ENCODE results near the gene SORCS3. TPM values are rescaled to one million over a fixed set of nuclear protein-coding genes. Genes with fewer than 3 reads are reported as not detected.

SORCS3 gene
- total and polyA plus RNA-seq, 4 donors = 0.93 TPM; not detected in 3

GRCh38 chr10:105185161-105185560 is 544.1 kb downstream of the SORCS3 start:
- Histone ChIP-seq H3K27me3 (ENCODE audit: control insufficient read depth in 4 of 4, insufficient read depth in 4 of 4, low read length in 3 of 4) (no peaks in the 10 kb centered on the region), H3K4me1 (ENCODE audit: control insufficient read depth in 4 of 4, insufficient read depth in 4 of 4, low read length in 3 of 4) (no peaks in the 10 kb centered on the region), H3K9me3 (ENCODE audit: control insufficient read depth in 4 of 4, low read length in 3 of 4) (no peaks in the 10 kb centered on the region), H3K4me3 (ENCODE audit: low read depth in 1 of 3, low read length in 3 of 3) (no peak overlapping the region), H3K27ac (ENCODE audit: low read depth in 1 of 2, low read length in 2 of 2) (no peak overlapping the region), H3K36me3 (ENCODE audit: control insufficient read depth in 4 of 4, insufficient read depth in 3 of 4, low read depth in 1 of 4, low read length in 3 of 4) (no peaks in the 10 kb centered on the region), H3K9ac (ENCODE audit: low read depth in 1 of 2, low read length in 2 of 2) (no peak overlapping the region)
- TF ChIP-seq, protein P1, sequence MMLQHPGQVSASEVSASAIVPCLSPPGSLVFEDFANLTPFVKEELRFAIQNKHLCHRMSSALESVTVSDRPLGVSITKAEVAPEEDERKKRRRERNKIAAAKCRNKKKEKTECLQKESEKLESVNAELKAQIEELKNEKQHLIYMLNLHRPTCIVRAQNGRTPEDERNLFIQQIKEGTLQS (IDR thresholded peaks at IDR 0.05) = no peak
- TF ChIP-seq CTCF (IDR thresholded peaks at IDR 0.05; ENCODE audit: low read depth, low read length, missing input control) = no peak
- no peak for TF ChIP-seq TAF1 (conservative IDR thresholded peaks at IDR 0.05)
- TF ChIP-seq EGR1 (IDR thresholded peaks at IDR 0.05; ENCODE audit: low read depth in 2 of 2) = no peak
- WGBS = 87% methylated on average over 4 of the region's 4 CpGs
- DNase-seq (ENCODE audit: low spot score) = no peak

DNA sequence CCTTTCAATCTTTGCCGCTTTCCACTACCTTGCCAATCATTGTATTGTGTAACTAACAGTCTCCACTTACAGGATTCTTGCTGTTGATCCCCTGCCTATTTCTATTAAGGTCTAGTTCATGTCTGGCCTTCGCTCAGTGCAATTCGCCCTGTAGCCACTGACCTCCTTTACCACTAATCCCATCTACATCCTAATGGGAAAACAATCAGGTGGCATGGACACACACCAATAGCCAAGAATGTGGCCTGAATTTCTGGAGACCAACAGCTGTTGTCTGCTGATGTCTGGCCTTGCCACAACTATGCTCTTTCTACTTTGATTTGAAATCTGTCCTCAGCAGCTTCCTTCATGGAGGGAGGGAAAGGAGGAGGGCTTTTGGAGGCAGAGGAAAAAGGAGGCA is 546.2 kb downstream of the SORCS3 start:
- H3K27ac ChIP-seq (ENCODE audit: low read depth in 1 of 2, low read length in 2 of 2) = no peak overlapping the region
- DNase-seq (ENCODE audit: low spot score) = no peak
- no peak overlapping the region for H3K4me3 ChIP-seq (ENCODE audit: low read depth in 1 of 3, low read length in 3 of 3)
- no peak overlapping the region for H3K9ac ChIP-seq (ENCODE audit: low read depth in 1 of 2, low read length in 2 of 2)
- H3K4me1 ChIP-seq (ENCODE audit: control insufficient read depth in 4 of 4, insufficient read depth in 4 of 4, low read length in 3 of 4) = no peaks in the 10 kb centered on the region
- H3K9me3 ChIP-seq (ENCODE audit: control insufficient read depth in 4 of 4, low read length in 3 of 4) = no peaks in the 10 kb centered on the region
- no peak for TF ChIP-seq CTCF (IDR thresholded peaks at IDR 0.05; ENCODE audit: low read depth, low read length, missing input control)
- TF ChIP-seq, protein P1 (IDR thresholded peaks at IDR 0.05) = no peak
- TF ChIP-seq HNF4G (IDR thresholded peaks at IDR 0.05) = no peak
- no peak for TF ChIP-seq FOXA2 (IDR thresholded peaks at IDR 0.05)
- no peak for TF ChIP-seq FOXA1 (IDR thresholded peaks at IDR 0.05)
- TF ChIP-seq TAF1 (conservative IDR thresholded peaks at IDR 0.05) = no peak
- no peak for TF ChIP-seq RXRA (IDR thresholded peaks at IDR 0.05)
- TF ChIP-seq, protein P2, sequence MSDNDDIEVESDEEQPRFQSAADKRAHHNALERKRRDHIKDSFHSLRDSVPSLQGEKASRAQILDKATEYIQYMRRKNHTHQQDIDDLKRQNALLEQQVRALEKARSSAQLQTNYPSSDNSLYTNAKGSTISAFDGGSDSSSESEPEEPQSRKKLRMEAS (IDR thresholded peaks at IDR 0.05) = no peak
- TF ChIP-seq JUND (IDR thresholded peaks at IDR 0.05) = no peak
- WGBS = 92% methylated on average over 3 of the region's 3 CpGs
- no peaks in the 10 kb centered on the region for H3K36me3 ChIP-seq (ENCODE audit: control insufficient read depth in 4 of 4, insufficient read depth in 3 of 4, low read depth in 1 of 4, low read length in 3 of 4)
- no peaks in the 10 kb centered on the region for H3K27me3 ChIP-seq (ENCODE audit: control insufficient read depth in 4 of 4, insufficient read depth in 4 of 4, low read length in 3 of 4)

GRCh38 chr10:105188737-105189462 is 547.8 kb downstream of the SORCS3 start:
- TF ChIP-seq RAD21 (IDR thresholded peaks at IDR 0.05) (no peak), TAF1 (conservative IDR thresholded peaks at IDR 0.05) (no peak), SP1 (IDR thresholded peaks at IDR 0.05) (no peak), EGR1 (IDR thresholded peaks at IDR 0.05; ENCODE audit: low read depth in 2 of 2) (no peak), HNF4G (IDR thresholded peaks at IDR 0.05) (no peak), RXRA (IDR thresholded peaks at IDR 0.05) (no peak), NR2F2 (IDR thresholded peaks at IDR 0.05) (no peak), HNF4A (conservative IDR thresholded peaks at IDR 0.05) (no peak), FOXA2 (IDR thresholded peaks at IDR 0.05) (no peak), JUND (IDR thresholded peaks at IDR 0.05) (no peak), YY1 (IDR thresholded peaks at IDR 0.05) (no peak)
- TF ChIP-seq, protein P3, sequence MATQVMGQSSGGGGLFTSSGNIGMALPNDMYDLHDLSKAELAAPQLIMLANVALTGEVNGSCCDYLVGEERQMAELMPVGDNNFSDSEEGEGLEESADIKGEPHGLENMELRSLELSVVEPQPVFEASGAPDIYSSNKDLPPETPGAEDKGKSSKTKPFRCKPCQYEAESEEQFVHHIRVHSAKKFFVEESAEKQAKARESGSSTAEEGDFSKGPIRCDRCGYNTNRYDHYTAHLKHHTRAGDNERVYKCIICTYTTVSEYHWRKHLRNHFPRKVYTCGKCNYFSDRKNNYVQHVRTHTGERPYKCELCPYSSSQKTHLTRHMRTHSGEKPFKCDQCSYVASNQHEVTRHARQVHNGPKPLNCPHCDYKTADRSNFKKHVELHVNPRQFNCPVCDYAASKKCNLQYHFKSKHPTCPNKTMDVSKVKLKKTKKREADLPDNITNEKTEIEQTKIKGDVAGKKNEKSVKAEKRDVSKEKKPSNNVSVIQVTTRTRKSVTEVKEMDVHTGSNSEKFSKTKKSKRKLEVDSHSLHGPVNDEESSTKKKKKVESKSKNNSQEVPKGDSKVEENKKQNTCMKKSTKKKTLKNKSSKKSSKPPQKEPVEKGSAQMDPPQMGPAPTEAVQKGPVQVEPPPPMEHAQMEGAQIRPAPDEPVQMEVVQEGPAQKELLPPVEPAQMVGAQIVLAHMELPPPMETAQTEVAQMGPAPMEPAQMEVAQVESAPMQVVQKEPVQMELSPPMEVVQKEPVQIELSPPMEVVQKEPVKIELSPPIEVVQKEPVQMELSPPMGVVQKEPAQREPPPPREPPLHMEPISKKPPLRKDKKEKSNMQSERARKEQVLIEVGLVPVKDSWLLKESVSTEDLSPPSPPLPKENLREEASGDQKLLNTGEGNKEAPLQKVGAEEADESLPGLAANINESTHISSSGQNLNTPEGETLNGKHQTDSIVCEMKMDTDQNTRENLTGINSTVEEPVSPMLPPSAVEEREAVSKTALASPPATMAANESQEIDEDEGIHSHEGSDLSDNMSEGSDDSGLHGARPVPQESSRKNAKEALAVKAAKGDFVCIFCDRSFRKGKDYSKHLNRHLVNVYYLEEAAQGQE (IDR thresholded peaks at IDR 0.05) = no peak
- TF ChIP-seq, protein P1 (IDR thresholded peaks at IDR 0.05) = no peak
- TF ChIP-seq, protein P2 (IDR thresholded peaks at IDR 0.05) = no peak
- Histone ChIP-seq H3K4me1 (ENCODE audit: control insufficient read depth in 4 of 4, insufficient read depth in 4 of 4, low read length in 3 of 4) (no peaks in the 10 kb centered on the region), H3K9me3 (ENCODE audit: control insufficient read depth in 4 of 4, low read length in 3 of 4) (no peaks in the 10 kb centered on the region), H3K4me3 (ENCODE audit: low read depth in 1 of 3, low read length in 3 of 3) (no peak overlapping the region), H3K27me3 (ENCODE audit: control insufficient read depth in 4 of 4, insufficient read depth in 4 of 4, low read length in 3 of 4) (no peaks in the 10 kb centered on the region), H3K9ac (ENCODE audit: low read depth in 1 of 2, low read length in 2 of 2) (no peak overlapping the region), H3K36me3 (ENCODE audit: control insufficient read depth in 4 of 4, insufficient read depth in 3 of 4, low read depth in 1 of 4, low read length in 3 of 4) (no peaks in the 10 kb centered on the region), H3K27ac (ENCODE audit: low read depth in 1 of 2, low read length in 2 of 2) (no peak overlapping the region)
- DNase-seq (ENCODE audit: low spot score) = no peak
- 73% methylated on average over 6 of the region's 6 CpGs for WGBS
